Measurements from ENCODE around the gene LIMS4.
"Not testable (repeated sequence)": the region's sequence is repeated elsewhere in the genome, so short reads cannot be mapped to it uniquely, and the experiment has no call there.

Gene LIMS4

GRCh38 chr2:110472171-110473058 is at the start of gene LIMS4:
TSS of gene LIMS4 (minus strand) at chr2:110472816. CDS start at chr2:110472778, 38 bp downstream.
- not testable (repeated sequence) for DNase-seq

- not testable (repeated sequence) for DNase-seq
Measured at GRCh38 chr2:110499755-110500377, 27.2 kb upstream of the LIMS4 start.

- DNase-seq = not testable (repeated sequence)
Measured at GRCh38 chr2:110496027-110496426, 23.4 kb upstream of the LIMS4 start.

GRCh38 chr2:110494488-110494887 is 21.9 kb upstream of the LIMS4 start:
- DNase-seq = not testable (repeated sequence)

- not testable (repeated sequence) for DNase-seq
Measured at GRCh38 chr2:110488991-110489390, 16.4 kb upstream of the LIMS4 start.

GRCh38 chr2:110482697-110483096 is 10.1 kb upstream of the LIMS4 start:
- DNase-seq = not testable (repeated sequence)

GRCh38 chr2:110481200-110481599 is 8.6 kb upstream of the LIMS4 start:
- DNase-seq = not testable (repeated sequence)

GRCh38 chr2:110480084-110480483 is 7.5 kb upstream of the LIMS4 start:
- not testable (repeated sequence) for DNase-seq

- not testable (repeated sequence) for DNase-seq
Measured at GRCh38 chr2:110477370-110477769, 4.8 kb upstream of the LIMS4 start.

- DNase-seq = not testable (repeated sequence)
Measured at GRCh38 chr2:110476952-110477351, 4.3 kb upstream of the LIMS4 start.

- DNase-seq = not testable (repeated sequence)
Measured at GRCh38 chr2:110475627-110476359, 3.2 kb upstream of the LIMS4 start.

- DNase-seq = not testable (repeated sequence)
Measured at GRCh38 chr2:110474898-110475297, 2.3 kb upstream of the LIMS4 start.

GRCh38 chr2:110473059-110473358 is 393 bp upstream of the LIMS4 start:
- DNase-seq = not testable (repeated sequence)

- not testable (repeated sequence) for DNase-seq
Measured at GRCh38 chr2:110468921-110469320, 3.7 kb downstream of the LIMS4 start.

- DNase-seq = not testable (repeated sequence)
Measured at GRCh38 chr2:110465312-110465711, 7.3 kb downstream of the LIMS4 start.

GRCh38 chr2:110462458-110462857 is 10.2 kb downstream of the LIMS4 start:
- not testable (repeated sequence) for DNase-seq

GRCh38 chr2:110460318-110460717 is 12.3 kb downstream of the LIMS4 start:
- not testable (repeated sequence) for DNase-seq

GRCh38 chr2:110457214-110457590 is 15.4 kb downstream of the LIMS4 start:
- DNase-seq = not testable (repeated sequence)

GRCh38 chr2:110456291-110457213 is 16.1 kb downstream of the LIMS4 start:
- DNase-seq = not testable (repeated sequence)

- DNase-seq = not testable (repeated sequence)
Measured at GRCh38 chr2:110455080-110455670, 17.4 kb downstream of the LIMS4 start.

- not testable (repeated sequence) for DNase-seq
Measured at GRCh38 chr2:110450951-110451350, 21.7 kb downstream of the LIMS4 start.

Data from NCI-H1436 treated with DMSO at 0.1 percent for 48 hours (cell line).